ENCODE measurements around the gene RNPEP.

DNA sequence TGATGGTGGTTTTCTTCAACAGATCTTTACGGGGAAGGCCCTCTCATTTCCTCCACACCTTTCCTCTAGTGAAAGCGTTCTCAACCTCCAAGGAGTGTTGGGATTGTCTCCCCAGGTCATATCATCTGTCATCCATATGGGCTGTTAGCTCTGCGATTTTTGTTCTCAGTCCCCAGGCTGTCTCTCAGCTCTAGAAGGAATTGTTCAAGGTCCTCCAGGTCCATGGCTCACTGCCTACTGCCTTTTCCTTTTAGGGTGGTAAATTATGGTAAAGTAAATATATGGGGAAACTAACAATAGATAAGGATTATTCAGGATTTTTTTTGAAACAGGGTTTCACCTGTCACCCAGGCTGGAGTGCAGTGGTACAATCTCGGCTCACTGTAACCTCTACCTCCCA, 65.5 kb downstream of the RNPEP start:
- TF ChIP-seq GABPA (IDR thresholded peaks at IDR 0.05; ENCODE audit: borderline replicate concordance, insufficient read depth, low read length) (no peak), JUND (IDR thresholded peaks at IDR 0.05; ENCODE audit: low read length) (no peak), YY1 (IDR thresholded peaks at IDR 0.05; ENCODE audit: low read depth, low read length) (no peak), POLR2A (IDR thresholded peaks at IDR 0.05; ENCODE audit: control extremely low read depth in 1 of 2, low read depth in 2 of 2, low read length in 2 of 2) (no peak), CHD2 (IDR thresholded peaks at IDR 0.05; ENCODE audit: low read length) (no peak), RXRA (IDR thresholded peaks at IDR 0.05; ENCODE audit: insufficient read depth, low read depth, low read length) (no peak), CREB1 (IDR thresholded peaks at IDR 0.05) (no peak), KDM4A (IDR thresholded peaks at IDR 0.05; ENCODE audit: low read depth, low read length, severe bottlenecking) (no peak), TEAD4 (IDR thresholded peaks at IDR 0.05; ENCODE audit: low read depth, low read length) (no peak)
- TF ChIP-seq, protein P1, sequence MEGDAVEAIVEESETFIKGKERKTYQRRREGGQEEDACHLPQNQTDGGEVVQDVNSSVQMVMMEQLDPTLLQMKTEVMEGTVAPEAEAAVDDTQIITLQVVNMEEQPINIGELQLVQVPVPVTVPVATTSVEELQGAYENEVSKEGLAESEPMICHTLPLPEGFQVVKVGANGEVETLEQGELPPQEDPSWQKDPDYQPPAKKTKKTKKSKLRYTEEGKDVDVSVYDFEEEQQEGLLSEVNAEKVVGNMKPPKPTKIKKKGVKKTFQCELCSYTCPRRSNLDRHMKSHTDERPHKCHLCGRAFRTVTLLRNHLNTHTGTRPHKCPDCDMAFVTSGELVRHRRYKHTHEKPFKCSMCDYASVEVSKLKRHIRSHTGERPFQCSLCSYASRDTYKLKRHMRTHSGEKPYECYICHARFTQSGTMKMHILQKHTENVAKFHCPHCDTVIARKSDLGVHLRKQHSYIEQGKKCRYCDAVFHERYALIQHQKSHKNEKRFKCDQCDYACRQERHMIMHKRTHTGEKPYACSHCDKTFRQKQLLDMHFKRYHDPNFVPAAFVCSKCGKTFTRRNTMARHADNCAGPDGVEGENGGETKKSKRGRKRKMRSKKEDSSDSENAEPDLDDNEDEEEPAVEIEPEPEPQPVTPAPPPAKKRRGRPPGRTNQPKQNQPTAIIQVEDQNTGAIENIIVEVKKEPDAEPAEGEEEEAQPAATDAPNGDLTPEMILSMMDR (IDR thresholded peaks at IDR 0.05; ENCODE audit: control extremely low read depth in 1 of 3, insufficient read depth in 1 of 3, low read depth in 1 of 3, low read length in 3 of 3): no peak
- TF ChIP-seq, protein P2, sequence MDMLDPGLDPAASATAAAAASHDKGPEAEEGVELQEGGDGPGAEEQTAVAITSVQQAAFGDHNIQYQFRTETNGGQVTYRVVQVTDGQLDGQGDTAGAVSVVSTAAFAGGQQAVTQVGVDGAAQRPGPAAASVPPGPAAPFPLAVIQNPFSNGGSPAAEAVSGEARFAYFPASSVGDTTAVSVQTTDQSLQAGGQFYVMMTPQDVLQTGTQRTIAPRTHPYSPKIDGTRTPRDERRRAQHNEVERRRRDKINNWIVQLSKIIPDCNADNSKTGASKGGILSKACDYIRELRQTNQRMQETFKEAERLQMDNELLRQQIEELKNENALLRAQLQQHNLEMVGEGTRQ (IDR thresholded peaks at IDR 0.05; ENCODE audit: low read length): no peak
